Measurements from ENCODE around the gene B4GALT1. TPM values are rescaled to one million over a fixed set of nuclear protein-coding genes. Genes with fewer than 3 reads are reported as not detected.

The B4GALT1 gene
- total RNA-seq, 1 experiment from 2014 or later = 121 TPM

DNA sequence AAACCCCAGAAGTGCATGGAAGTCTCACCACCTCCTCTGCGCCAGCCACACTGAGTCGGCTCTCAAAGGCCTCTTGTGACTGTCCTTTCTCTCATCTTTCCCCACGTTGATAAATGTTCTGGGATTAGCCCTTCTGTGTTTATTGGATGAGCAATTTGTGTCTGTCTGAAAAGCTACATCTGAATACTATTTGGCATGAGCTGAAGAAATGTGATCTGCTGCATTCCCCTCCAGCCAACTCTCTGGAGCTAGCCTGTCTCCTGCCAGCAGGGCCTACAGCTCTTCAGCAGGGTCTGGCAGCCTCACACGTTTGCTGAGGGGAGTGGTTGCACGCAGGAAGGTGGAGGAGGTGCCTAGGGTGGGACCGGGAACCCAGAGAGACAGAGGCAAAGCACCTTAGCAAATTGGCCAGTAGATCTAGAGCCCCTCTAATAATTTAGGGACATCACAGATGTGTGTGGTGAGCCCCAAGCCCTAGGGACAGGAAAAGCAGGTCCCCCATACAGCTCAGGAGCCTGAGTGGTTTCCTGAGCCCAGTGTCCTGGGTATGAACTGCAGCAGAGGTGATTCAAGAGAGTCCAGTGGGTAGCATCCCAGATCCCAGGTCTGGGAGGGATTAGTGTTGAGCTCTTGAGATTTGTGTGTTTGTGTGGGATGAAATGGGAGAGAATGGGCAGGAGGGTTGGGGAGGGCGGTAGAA lies 20.5 kb upstream of the B4GALT1 start:
- CTCF ChIA-PET = no interaction called here
- POLR2A ChIA-PET = no interaction called here
- BruUV-seq (replicated peaks) = no TSS peak

GRCh38 chr9:33186457-33187168 lies 19.5 kb upstream of the B4GALT1 start:
- Histone ChIP-seq H3K4me3 (ENCODE audit: low read depth, low read length) (no peak overlapping the region), H3K4me1 (peaks cover 27% of the 10 kb centered on the region), H3K27me3 (replicated peaks; ENCODE audit: control insufficient read depth, insufficient read depth, low read length) (no peaks in the 10 kb centered on the region), H3K36me3 (ENCODE audit: control insufficient read depth, insufficient read depth, low read length) (no peaks in the 10 kb centered on the region), H3K9me3 (no peaks in the 10 kb centered on the region)
- H3K4me1 Mint-ChIP-seq (ENCODE audit: low read depth, unreplicated experiment) = peaks cover 26% of the 10 kb centered on the region
- H3K9me3 Mint-ChIP-seq (ENCODE audit: unreplicated experiment) = no peaks in the 10 kb centered on the region
- CTCF ChIA-PET = no interaction called here
- POLR2A ChIA-PET = no interaction called here
- no TSS peak for BruUV-seq (replicated peaks)
- no peaks in the 10 kb centered on the region for H3K27me3 Mint-ChIP-seq (ENCODE audit: insufficient read depth, unreplicated experiment)
- no peak for DNase-seq
- intact Hi-C loops (cut with micrococcal nuclease; ENCODE audit: unreplicated experiment) = no loop called here
- no peak for TF ChIP-seq CTCF (IDR thresholded peaks at IDR 0.05; ENCODE audit: insufficient read depth in 1 of 2, low read depth in 1 of 2, low read length in 1 of 2, severe bottlenecking in 1 of 2, unreplicated experiment in 1 of 2)
- peak overlapping the region; percentile 79 for H3K27ac Mint-ChIP-seq (ENCODE audit: unreplicated experiment)
- H3K4me3 Mint-ChIP-seq (ENCODE audit: unreplicated experiment) = no peak overlapping the region
- H3K36me3 Mint-ChIP-seq (ENCODE audit: insufficient read depth, unreplicated experiment) = no peaks in the 10 kb centered on the region

More for the DNA sequence above, 20.5 kb upstream of the B4GALT1 start:
- no peak overlapping the region for H3K4me3 ChIP-seq (ENCODE audit: low read depth, low read length)
- intact Hi-C loops (cut with micrococcal nuclease; ENCODE audit: unreplicated experiment) = no loop called here
- Mint-ChIP-seq H3K4me3 (ENCODE audit: unreplicated experiment) (no peak overlapping the region), H3K9me3 (ENCODE audit: unreplicated experiment) (no peaks in the 10 kb centered on the region), H3K36me3 (ENCODE audit: insufficient read depth, unreplicated experiment) (no peaks in the 10 kb centered on the region), H3K27me3 (ENCODE audit: insufficient read depth, unreplicated experiment) (no peaks in the 10 kb centered on the region), H3K27ac (ENCODE audit: unreplicated experiment) (no peak overlapping the region), H3K4me1 (ENCODE audit: low read depth, unreplicated experiment) (peaks cover 26% of the 10 kb centered on the region)
- no peaks in the 10 kb centered on the region for H3K9me3 ChIP-seq
- H3K36me3 ChIP-seq (ENCODE audit: control insufficient read depth, insufficient read depth, low read length) = no peaks in the 10 kb centered on the region
- no peak for TF ChIP-seq CTCF (IDR thresholded peaks at IDR 0.05; ENCODE audit: insufficient read depth in 1 of 2, low read depth in 1 of 2, low read length in 1 of 2, severe bottlenecking in 1 of 2, unreplicated experiment in 1 of 2)
- H3K4me1 ChIP-seq = peaks cover 27% of the 10 kb centered on the region
- H3K27me3 ChIP-seq (replicated peaks; ENCODE audit: control insufficient read depth, insufficient read depth, low read length) = no peaks in the 10 kb centered on the region
- DNase-seq = no peak

DNA sequence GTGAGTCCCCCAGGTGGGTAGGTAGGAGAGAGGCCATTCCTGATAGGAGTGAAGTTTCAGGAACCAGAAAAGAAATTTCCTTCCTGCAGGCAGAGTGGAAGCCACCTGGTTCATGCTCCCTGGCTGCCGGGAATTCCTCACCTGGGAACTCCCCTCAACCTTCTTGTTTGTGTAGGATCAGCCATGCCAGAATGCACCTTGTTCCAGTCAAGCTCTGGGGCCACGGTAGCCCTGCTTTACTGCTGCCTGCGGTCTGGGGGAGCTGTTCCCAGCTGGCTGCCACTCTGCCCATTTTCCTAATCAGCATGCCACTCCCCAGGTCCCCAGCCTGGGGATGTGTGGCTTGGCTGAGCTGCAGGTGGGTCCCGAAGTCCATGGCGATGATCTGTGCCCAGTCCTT lies 18.7 kb upstream of the B4GALT1 start:
- Mint-ChIP-seq H3K4me1 (ENCODE audit: low read depth, unreplicated experiment) (peaks cover 26% of the 10 kb centered on the region), H3K36me3 (ENCODE audit: insufficient read depth, unreplicated experiment) (no peaks in the 10 kb centered on the region), H3K27ac (ENCODE audit: unreplicated experiment) (peak overlapping the region; percentile 79), H3K4me3 (ENCODE audit: unreplicated experiment) (no peak overlapping the region), H3K9me3 (ENCODE audit: unreplicated experiment) (no peaks in the 10 kb centered on the region), H3K27me3 (ENCODE audit: insufficient read depth, unreplicated experiment) (no peaks in the 10 kb centered on the region)
- ChIA-PET POLR2A (no interaction called here), CTCF (no interaction called here)
- BruUV-seq (replicated peaks) = no TSS peak
- TF ChIP-seq CTCF (IDR thresholded peaks at IDR 0.05; ENCODE audit: insufficient read depth in 1 of 2, low read depth in 1 of 2, low read length in 1 of 2, severe bottlenecking in 1 of 2, unreplicated experiment in 1 of 2) = peak in 1 of 2 experiments; percentile 4
- Histone ChIP-seq H3K9me3 (no peaks in the 10 kb centered on the region), H3K36me3 (ENCODE audit: control insufficient read depth, insufficient read depth, low read length) (no peaks in the 10 kb centered on the region), H3K27me3 (replicated peaks; ENCODE audit: control insufficient read depth, insufficient read depth, low read length) (no peaks in the 10 kb centered on the region), H3K4me3 (ENCODE audit: low read depth, low read length) (no peak overlapping the region), H3K4me1 (peaks cover 27% of the 10 kb centered on the region)
- no peak for DNase-seq
- intact Hi-C loops (cut with micrococcal nuclease; ENCODE audit: unreplicated experiment) = no loop called here

All from Caco-2 (cell line).